ENCODE measurements around the gene COL4A1.

The COL4A1 gene

DNA sequence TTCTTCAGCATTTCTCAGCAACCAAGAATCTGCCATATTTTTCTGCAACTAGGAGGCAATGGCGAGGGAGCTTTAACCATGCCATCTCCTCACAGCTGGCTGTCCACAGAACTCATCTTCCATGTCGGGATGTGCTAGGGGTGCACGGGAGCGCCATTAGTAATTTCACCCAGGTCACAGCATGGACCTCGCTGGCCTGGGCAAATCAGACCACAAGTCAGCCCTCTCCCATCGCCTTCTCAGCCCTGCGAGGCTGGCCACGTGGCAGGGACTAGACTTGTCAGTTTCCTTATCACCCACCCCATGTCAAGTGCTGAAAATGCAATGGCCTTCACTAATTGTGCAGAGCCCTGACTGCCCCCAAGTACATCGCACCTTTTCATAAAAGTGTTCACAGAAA lies 15.7 kb downstream of the COL4A1 start:
- no peak for DNase-seq

DNA sequence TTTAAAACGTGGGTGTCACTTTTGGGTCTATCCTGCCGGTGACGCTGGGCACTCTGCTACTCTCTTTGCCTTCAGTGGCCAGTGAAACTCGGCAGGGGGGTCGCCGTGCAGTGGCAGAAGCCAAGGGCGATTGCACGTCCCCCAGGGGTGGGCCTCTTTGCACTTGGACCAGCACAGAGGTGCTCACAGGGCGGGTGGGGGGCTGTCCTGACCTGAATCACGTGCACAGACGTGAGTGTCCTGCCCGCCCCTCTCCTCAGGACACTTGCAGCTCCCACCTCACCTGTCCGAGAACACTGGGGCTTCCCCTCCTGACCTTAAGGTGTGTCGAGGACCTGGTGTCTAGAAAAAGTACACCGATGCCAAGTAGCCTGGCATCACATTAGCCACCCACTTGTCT lies 16.1 kb downstream of the COL4A1 start:
- DNase-seq, result no peak

DNA sequence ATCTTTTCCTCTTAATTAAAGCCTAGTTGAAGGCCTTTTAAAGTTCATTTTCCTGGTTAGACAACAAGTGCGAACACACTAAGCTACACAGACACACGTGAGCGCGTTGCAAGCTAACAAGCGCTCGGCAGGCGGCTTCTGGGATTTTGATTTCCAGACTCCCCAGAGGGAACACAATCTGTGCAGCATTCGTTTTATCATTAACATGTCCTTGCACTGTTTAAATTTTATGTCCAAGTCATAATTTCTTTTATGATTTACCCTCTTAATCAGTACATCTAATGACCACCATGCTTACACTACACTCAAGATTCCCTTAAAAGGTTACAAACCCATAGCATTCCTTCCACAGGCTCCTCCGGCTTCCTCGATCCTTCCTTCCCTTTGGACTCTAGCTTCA lies 16.8 kb downstream of the COL4A1 start:
- DNase-seq, result no peak

DNA sequence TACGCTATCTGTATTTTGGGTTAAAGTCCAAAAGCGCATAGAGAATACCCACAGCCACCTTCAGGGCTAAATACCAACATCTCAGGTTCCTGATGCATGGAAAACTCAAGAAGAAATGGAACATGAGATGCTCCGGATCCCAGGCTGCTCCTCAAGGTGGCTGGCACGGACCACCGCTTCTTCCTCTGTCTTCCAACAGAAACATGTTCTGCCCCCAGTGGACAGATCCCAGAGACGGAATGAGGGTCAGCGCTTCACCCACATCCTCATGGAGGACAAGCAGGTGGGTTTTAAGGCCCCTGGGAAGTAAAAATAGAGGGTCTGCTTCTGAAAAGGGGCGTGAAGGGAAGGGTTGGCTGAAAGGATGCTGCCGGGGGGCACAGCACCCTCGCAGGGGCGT lies 17.3 kb downstream of the COL4A1 start:
- DNase-seq, result no peak

DNA sequence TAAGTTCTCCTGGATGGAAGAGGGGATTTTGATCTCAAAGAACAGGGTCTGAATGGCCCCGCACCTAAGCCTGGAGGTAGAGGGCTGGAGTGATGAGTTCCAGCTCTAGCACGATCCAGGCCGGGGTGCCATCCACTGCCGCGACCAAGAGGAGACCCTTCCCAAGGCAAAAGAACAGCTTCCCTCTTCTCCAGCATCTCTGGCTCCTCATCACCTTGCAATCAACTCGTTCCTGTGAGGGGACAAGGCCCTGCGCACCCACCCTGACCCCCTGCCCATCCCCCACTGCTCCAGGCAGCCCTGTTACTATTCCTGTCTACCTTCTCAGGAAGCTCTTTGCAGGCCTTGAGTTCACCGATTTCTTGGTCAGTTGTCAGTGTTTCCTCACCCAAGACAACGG lies 17.8 kb downstream of the COL4A1 start:
- DNase-seq, result no peak

DNA sequence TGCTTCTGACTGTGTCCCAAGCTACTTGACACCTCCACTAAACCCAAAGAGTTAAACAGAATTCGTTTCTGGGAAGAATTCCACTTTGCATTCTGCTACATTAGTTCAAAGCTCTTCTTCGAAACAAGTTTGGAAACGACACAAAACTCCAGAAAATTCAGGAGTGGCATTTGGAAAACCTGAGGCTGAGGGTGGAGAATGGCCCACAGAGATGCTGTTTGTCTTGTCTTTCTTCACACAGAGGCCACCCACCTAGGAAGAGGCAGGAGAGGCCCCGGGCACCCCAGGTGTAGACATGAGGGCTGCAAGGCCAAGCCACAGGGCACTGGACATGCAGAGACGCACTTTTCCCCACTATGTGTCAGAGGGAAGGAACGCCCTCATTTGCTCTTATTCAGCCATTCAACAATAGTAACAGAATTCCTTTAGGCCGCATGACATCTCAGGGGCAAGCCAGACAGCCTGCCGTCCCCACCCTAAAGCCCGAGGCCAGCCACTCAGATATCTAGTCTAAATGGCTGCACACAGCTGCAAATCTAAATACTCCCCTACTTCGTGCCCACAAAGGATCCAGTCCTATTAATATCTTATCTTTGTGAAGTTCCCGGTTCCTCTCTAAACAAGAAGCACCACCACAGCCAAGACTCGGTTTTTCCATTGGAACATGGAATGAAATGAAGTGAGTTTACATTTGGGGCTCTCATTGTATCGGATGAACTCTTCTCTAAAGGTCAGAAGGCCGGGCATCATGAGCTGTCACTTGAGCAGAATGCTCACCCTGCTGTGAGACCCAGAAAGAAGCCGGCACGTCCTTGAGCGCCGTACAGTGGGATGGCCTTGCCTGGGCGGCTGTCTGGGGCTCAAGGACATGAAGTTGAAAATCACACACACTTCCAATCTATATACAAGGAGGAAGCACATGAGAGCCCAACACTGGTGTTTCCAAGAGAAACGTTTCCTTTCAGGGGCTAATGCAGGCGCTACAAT lies 19.8 kb downstream of the COL4A1 start:
- DNase-seq, result no peak

DNA sequence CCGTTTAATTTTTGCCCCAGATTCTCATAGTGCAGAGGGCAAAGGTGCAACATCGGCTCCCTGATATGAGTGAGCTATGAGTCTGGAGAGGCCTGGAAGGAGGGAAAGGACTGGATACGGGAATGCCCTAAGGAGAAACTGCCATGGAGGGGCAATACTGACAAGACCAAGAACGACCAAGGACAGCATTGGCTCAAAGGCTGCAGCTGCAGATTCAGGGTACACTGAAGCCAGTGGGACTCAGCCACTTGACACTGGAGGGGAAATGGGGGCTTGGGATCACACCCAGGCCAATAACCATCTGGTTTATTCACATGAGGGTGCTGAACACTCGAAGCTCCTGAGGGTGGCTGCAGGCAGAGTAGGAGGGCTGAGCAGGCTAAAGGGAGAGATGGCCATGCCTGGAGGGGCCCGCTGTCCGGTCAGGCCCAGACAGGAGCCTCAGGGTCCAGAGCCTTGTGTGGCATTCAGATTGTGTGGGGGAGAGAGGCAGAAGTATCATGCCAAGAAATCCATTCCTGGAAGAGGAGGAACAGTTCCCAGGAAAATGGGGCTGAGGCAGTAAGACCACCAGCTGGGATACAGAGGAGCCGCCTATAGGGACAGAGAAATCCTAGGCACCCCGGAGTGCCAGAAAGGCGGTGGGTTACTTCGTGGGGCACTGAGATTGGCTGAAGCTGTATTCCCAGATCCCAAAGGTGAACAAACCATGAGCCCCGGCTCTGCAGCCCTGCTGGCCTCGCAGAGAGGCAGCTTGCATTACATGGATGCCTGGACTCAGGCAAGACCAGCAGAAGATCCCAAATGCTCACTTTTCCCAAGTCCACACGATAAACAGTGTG lies 20.7 kb downstream of the COL4A1 start:
- DNase-seq, result no peak

DNA sequence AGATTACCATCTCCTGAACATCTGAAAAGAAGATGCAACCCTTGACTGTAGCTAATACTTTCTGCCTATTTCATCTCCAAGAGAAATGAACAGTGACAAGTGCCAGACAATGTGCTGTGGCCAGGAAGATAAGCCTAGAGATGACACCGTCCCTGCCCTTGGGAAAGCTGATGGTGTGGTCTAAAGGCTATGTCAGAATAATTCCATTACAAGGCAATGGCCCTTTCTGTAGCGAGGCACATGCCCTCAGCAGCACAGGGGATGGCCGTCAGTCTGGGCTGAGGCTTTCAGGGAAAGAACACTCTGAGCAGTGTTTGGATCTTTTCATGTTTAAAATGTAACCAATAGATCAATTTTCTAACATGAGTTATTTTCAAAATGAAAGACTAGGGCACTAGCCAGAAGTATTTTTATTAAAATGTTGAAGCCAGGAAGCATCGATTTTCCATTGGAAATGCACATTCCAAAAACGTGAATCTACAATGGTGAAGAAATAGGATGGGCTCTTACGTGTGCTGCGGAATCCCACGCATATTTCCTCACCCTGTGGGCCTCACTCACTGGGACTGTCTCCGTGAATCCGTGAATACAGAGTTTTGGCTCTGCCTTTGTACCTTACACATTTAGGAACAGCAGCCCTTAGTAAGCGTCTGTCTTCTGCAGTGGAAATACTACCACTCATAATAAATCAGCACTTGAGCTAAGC lies 22.0 kb downstream of the COL4A1 start:
- DNase-seq, result no peak

DNA sequence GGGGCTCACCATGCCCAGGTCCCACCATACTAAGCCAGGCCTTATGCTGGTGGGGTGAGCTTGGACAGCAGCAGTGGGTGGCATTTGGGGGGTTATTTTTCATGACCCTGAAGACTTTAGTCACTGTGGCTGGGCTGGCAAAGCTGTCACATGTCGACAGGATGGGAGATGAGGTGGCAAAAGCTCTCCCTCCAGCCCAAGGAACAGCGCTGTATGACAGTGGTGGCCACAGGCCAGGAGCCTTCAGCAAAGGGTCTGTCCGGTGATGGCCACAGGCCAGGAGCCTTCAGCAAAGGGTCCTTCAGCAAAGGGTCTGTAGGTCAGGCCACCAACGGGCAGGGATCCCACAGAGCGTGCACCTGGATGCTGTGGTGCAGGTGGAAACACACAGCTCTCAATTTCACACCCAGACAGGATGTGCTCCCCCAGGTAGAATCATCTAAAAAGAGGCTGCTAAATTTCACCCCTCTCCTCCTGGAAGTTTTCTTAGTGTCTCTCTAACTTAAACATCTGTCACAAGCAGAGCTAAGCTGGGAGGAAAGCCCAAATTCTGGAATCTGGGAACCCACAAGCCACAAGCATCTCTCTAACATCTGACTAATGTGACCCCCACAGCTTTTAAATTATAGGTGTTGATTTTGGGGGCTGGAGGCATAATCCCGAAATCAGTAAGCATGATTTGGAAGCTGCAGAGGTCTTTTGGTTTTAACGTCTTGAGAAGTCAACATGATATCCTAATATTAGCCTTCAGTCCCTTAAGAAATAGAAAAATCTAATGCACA lies 23.0 kb downstream of the COL4A1 start:
- DNase-seq, result no peak

DNA sequence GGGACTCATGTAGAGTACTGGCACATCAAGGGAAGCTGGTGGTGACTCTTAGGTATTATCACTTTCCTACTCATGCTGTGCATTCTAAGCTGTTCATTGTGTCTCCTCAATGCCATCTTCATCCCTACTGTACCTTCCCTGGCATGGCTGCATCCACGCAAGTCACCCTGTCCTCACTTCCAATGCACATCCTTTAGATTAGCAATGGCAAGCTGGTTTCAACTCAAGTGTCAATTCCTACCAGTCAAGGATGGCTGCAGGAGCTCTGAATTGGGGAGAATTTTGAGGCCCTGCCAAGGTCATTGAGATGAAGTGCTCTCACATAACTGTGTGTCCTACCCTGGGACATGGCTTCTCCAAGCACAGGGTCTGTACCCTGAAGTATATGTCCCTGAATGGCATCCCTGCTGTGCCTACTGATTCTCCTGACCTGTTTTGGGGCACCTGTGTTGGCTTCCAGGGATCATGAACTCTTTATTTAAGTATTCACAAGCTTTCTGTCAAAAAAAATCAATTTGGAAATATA lies 24.6 kb downstream of the COL4A1 start:
- DNase-seq, result no peak

DNA sequence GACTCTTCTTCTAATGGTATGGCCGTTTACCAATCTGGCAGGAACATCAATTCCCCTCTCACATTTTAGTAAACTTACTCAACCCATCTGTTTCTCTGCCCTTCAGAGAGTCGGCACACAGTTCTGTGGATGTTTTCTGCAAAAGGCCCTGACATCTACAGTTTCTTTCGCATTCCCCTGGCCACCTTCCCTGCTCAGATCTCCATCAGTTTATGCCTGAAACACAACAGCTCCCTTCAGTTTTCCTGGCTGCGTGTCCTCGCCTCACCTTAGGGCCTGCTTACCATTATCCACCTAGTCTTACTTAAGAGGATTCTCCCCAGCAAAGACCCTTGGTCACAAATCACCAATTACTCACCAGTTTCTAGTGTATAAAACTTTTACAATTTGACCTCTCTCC lies 25.2 kb downstream of the COL4A1 start:
- no peak for DNase-seq

DNA sequence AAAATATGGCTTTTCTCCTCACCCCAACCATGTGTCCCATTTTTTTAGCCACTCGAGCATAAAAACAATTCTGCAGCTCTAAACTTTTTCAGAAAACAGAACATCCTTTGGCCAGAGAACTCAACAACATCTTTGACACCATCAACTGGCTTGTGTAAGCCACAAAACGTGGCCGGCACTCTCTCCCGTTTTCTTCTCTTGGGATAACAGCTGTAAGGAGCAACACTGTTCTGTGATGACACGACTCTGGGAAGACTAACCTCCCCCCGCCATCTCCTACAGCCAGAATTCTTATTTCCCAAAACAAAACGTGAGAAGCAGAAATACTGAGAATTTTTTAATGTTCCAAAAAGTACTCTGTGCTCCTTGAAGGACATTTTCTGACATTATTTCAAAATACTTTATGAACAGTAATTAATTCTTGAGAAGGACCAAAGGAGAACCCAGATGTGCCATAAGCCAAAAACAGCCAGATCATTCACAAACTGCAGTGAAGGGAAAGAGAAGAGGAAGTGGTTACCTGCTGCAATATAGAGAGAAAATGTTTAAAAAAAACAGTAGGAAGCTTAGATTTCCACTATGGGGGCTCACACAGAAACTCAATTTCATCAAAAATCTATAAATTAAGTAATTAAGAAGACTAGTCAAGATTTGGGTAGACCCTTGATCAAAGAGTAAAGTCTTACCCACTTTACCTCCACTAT lies 25.8 kb downstream of the COL4A1 start:
- DNase-seq, result no peak

DNA sequence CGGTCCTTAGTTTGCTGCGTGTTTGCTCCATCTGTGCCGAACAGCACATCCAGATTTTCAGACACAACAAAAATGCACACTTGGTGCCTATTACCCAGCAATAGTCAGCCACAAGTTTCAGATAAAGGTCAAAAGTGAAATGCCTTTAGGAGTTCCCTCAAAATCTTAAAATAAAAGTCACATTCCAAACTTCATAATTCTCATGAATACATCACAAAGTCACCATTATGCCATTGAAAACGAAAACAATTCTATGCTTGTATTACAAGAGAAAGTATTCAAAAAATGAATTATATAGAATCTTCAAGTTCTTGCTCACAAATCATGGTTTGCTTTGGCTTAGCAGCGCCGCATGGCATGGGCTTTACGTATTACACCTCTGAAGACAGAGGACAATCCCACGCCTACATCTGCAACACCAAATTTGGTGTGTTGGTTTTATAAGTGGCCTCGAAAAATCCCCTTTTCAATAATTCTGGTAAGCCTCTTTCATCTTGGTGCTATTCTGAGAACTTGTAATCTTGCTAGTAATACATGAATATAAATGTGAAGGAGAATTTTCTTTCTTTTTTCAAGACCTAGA lies 26.6 kb downstream of the COL4A1 start:
- DNase-seq, result no peak

DNA sequence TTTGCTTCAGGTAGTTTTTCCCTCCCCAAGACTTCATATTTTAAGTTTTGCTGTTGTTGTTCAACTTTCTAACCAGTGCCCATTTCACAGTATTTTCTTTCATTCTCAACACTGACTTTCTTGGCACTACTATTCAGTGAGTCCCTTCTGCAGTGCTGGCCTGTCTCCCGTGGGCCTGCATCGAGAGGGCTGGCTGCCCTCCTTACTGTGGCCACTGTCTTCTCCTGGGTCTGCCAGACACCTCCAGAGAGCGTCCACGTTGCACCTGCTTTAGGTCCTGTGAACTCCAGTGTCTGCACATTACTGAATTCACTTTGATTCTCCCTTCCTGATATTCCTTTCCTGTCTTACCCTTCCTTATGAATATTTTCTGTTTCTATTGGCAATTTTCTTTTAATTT lies 27.3 kb downstream of the COL4A1 start:
- DNase-seq, result no peak

DNA sequence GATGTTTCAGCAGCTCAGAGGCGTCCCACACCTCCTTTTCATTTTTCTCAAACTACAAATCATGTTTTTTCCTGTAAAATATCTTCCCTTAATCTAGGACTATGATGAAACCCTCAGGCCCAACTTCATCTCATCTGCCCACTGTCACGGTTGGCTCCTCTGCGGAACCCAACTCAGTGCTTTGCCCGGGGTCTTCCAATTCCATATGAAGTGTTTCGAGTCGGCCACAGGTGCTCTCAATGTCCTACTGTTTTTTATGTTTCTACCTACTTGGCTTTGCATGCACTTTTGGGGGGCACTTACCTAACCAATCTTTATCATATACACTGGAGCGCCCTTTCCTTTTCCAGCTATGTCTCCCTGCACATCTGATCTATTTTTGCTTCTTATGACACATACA lies 28.1 kb downstream of the COL4A1 start:
- no peak for DNase-seq

DNA sequence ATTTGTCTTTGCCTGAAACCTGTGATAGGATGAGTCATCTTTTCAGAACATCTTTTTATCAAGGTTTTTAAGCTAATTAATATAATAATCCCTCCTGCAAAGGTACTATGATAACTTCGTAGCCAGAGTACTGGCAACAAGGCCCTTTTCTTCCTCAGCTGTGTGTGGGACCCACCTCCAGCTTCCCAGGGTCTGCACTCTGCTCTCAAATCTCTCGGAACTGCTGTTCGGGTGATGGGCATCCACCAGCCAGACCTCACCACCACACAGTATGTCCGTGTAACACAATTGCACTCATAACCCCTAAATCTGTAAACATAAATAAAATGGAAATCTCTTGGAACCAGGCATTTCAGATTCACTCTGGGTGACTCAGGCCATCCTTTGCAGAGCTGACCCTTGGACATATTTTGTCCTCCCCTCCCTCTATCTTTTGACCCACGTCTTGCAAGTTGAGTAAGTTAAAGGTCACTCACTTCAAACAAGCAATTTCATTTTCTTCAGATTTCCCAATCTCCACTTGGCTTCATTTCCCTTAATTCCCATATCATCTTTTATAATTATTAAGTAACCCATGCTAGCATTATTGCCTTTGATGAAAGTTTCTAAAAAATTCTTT lies 29.5 kb downstream of the COL4A1 start:
- DNase-seq, result no peak

DNA sequence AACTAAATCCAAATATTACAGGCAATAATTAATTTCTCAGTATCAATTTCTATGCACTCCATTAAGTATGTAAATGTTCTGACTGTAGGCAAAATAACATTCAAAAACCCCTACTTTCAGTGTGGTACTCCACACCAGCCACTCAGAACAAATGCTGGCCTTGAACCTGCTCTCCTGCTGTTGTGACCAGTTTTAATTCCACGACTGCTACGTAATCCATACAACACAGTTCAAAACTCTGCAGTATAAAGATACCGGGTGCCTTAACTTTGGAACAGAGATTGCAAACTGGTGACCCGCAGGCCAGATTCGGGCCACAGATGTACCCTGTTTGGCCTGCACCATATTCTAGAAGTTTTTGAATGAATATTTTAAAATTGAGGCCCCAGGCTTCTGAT lies 30.4 kb downstream of the COL4A1 start:
- DNase-seq, result no peak

DNA sequence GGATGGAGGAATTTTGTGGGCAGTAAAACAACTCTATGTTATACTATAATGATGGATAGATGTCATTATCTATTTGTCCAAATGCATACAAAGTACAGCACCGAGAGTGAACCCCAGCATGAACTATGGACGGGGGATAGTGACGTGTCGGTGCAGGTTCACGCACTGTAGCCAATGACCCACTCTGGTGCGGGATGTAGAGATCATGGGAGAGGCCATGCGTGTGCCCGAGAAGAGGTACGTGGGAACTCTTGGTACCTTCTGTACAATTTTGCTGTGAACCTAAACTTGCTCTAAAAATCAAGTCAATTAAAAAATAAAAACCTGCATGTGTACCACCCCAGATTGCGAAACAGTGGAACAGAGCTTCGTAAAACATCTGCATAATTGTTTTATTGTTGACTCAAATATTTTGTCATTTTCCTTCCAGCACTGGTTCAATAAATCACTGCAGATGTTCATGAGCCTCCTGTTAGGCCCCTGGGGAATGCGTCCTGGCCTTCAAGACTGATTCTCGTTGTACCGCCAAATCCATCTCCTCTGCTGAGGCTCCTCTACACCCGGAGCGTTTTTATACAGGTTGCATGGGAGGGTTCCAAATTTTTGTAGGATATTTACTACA lies 30.9 kb downstream of the COL4A1 start:
- no peak for DNase-seq

DNA sequence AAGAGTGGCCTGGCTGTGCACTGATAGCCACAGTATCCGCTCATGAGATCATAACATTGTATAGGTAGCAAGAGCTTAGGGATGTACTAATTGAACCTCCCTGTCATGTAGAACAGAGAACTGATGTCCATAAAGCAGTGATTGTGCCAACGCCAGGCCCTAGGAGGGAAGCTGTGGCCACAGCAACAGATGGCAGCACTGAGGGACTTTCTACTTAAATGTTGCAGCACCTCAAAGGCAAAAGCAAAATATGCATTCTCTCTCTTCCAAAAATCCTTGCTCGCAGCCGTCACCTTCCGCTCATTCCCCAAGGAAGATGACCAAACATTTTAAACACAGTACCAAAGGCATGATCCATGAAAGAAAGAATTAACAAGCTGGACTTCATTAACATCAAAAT lies 32.3 kb downstream of the COL4A1 start:
- DNase-seq, result no peak

DNA sequence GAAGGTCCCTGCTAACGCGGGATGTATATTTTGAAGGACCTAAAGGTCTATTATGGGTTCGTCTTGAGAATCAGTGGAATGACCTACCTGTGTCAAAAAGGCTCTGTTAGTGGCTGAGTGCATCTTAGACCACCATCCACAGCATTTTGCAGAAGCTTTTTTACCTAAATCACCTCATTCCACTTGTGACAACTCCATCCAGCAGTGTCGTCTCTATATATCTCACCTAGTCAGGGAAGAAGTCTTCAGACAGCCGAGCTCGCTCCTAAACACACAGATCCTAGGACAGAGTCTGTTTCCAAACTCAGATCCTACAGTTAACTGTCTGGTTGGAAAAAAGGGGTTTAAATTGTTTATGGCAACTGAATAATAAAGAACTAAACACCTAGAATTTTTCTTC lies 33.7 kb downstream of the COL4A1 start:
- DNase-seq, result no peak
